Thoracic aorta (tissue), 2 donors: ENCODE measurements around the gene SNRPD3. TPM values are rescaled to one million over a fixed set of nuclear protein-coding genes. Genes with fewer than 3 reads are reported as not detected.
"Not testable (repeated sequence)": the region's sequence is repeated elsewhere in the genome, so short reads cannot be mapped to it uniquely, and the experiment has no call there.

Experiments used
- ATAC-seq: fragments of 150-250 bp; one replicate; pipeline ENCODE4 v1.8.0; 2017; ENCODE audit warnings: low read depth; ENCODE audit not compliant: insufficient number of reproducible peaks, low FRiP score
- DNase-seq: peaks from one replicate; pipeline ENCODE4 v3.0.0-alpha.2; 2020; ENCODE audit warnings: low spot score
- H3K27ac ChIP-seq, 2 donors: fragments of 200-600 bp; sonication (generic); 1 replicate in 1 of 2; 2 replicates in 1 of 2; pipeline ENCODE4 v1.5.1; 2016; ENCODE audit warnings: mild to moderate bottlenecking in 2 of 2, moderate library complexity in 2 of 2
- H3K27me3 ChIP-seq: fragments of 200-600 bp; sonication (generic); replicated peaks from 2 replicates; pipeline ENCODE4 v1.6.0; 2016; ENCODE audit warnings: mild to moderate bottlenecking; ENCODE audit not compliant: insufficient read depth
- H3K36me3 ChIP-seq: fragments of 200-600 bp; sonication (generic); one replicate; pipeline ENCODE4 v1.5.1; 2016
- H3K4me1 ChIP-seq, 2 donors: fragments of 200-600 bp; sonication (generic); 1 replicate in 1 of 2; 2 replicates in 1 of 2; pipeline versions ENCODE4 v1.5.1 to v1.6.0; 2016; ENCODE audit warnings: low read depth in 2 of 2, mild to moderate bottlenecking in 1 of 2; ENCODE audit not compliant: control insufficient read depth in 1 of 2
- H3K4me3 ChIP-seq: fragments of 200-600 bp; sonication (generic); 2 replicates; pipeline ENCODE4 v1.5.1; 2016; ENCODE audit warnings: mild to moderate bottlenecking
- H3K9me3 ChIP-seq: fragments of 200-600 bp; sonication (generic); 2 replicates; pipeline ENCODE4 v1.5.1; 2016
- CTCF ChIP-seq: fragments of 200-600 bp; sonication (generic); IDR thresholded peaks from one replicate; pipeline ENCODE4 v1.5.1; 2019; ENCODE audit warnings: antibody characterized with exemption
- total RNA-seq, 2 donors: library from RNA; depleted of rRNA; stranded (reverse); fragments of >200 nt; gene quantifications; one replicate each; pipeline versions ENCODE4 v1.1.0 to v1.2.3, GENCODE V29; 2016

The SNRPD3 gene
- total RNA-seq, 2 donors from 2014 or later, result 98.0 to 153 TPM

- ATAC-seq (no peak), DNase-seq (no peak)
- Histone ChIP-seq H3K4me1 (peaks cover 0 to 22% of the 10 kb centered on the region in 2 donors), H3K27me3 (no peaks in the 10 kb centered on the region), H3K27ac (no peak overlapping the region), H3K4me3 (no peak overlapping the region), H3K9me3 (no peaks in the 10 kb centered on the region), H3K36me3 (peaks cover 14% of the 10 kb centered on the region)
- no peak for TF ChIP-seq CTCF
Observed at GRCh38 chr22:24590596-24591173, 34.9 kb downstream of the SNRPD3 start.

- no peak for DNase-seq
- H3K27me3 ChIP-seq, result no peaks in the 10 kb centered on the region
- no peak for ATAC-seq
- H3K9me3 ChIP-seq, result no peaks in the 10 kb centered on the region
- H3K27ac ChIP-seq, result no peak overlapping the region
- no peak for TF ChIP-seq CTCF
- H3K36me3 ChIP-seq, result peaks cover 11% of the 10 kb centered on the region
- H3K4me1 ChIP-seq, result peaks cover 0 to 22% of the 10 kb centered on the region in 2 donors
- H3K4me3 ChIP-seq, result no peak overlapping the region
Observed at GRCh38 chr22:24591286-24591830, 35.6 kb downstream of the SNRPD3 start.

- peaks cover 10% of the 10 kb centered on the region for H3K36me3 ChIP-seq
- peak overlapping the region; percentile 75 for H3K4me3 ChIP-seq
- H3K4me1 ChIP-seq, result peaks cover 0 to 22% of the 10 kb centered on the region in 2 donors
- DNase-seq, result no peak
- H3K9me3 ChIP-seq, result no peaks in the 10 kb centered on the region
- no peaks in the 10 kb centered on the region for H3K27me3 ChIP-seq
- no peak for TF ChIP-seq CTCF
- peak overlapping the region; percentile 73 to 82 for H3K27ac ChIP-seq
- ATAC-seq, result no peak
Observed at GRCh38 chr22:24592058-24592850, 36.5 kb downstream of the SNRPD3 start.

GRCh38 chr22:24592851-24593558 is 37.2 kb downstream of the SNRPD3 start, which contains the start of gene LRRC75B:
LRRC75B (minus strand) TSS chr22:24593073; CDS start chr22:24593039, 34 bp downstream.
- Histone ChIP-seq H3K36me3 (peaks cover 7% of the 10 kb centered on the region), H3K27me3 (no peaks in the 10 kb centered on the region), H3K9me3 (no peaks in the 10 kb centered on the region), H3K4me3 (peak within 1 kb of the TSS; percentile 75), H3K27ac (peak within 1 kb of the TSS; percentile 73 to 82), H3K4me1 (peaks cover 0 to 22% of the 10 kb centered on the region in 2 donors)
- no peak for TF ChIP-seq CTCF
- DNase-seq (peak; percentile 56), ATAC-seq (peak; percentile 56)

- not testable (repeated sequence) for H3K9me3 ChIP-seq, H3K27me3 ChIP-seq, ATAC-seq, H3K36me3 ChIP-seq, DNase-seq
- Histone ChIP-seq H3K27ac (peak overlapping the region; percentile 73 to 76), H3K4me1 (peaks cover 0 to 22% of the 10 kb centered on the region in 2 donors), H3K4me3 (peak overlapping the region; percentile 75)
Observed at GRCh38 chr22:24593559-24593835, 37.7 kb downstream of the SNRPD3 start.
